ENCODE measurements around the gene GALR1.

GRCh38 chr18:77209587-77209986 is 40.1 kb upstream of the GALR1 start:
- TF ChIP-seq EZH2 (IDR thresholded peaks at IDR 0.05) (no peak), POLR2AphosphoS5 (IDR thresholded peaks at IDR 0.05; ENCODE audit: low read depth, low read length) (no peak), CBX3 (IDR thresholded peaks at IDR 0.05; ENCODE audit: low read depth) (no peak), POLR2A (IDR thresholded peaks at IDR 0.05; ENCODE audit: borderline replicate concordance, extremely low read depth, insufficient read depth, insufficient read length) (no peak), SIN3A (IDR thresholded peaks at IDR 0.05; ENCODE audit: low read depth) (no peak), EZH2phosphoT487 (IDR thresholded peaks at IDR 0.05; ENCODE audit: borderline replicate concordance) (no peak), ATF3 (IDR thresholded peaks at IDR 0.05) (no peak), ZFX (IDR thresholded peaks at IDR 0.05) (no peak), EGR1 (IDR thresholded peaks at IDR 0.05; ENCODE audit: low read depth) (no peak), RAD21 (IDR thresholded peaks at IDR 0.05; ENCODE audit: low read depth) (no peak), SP1 (IDR thresholded peaks at IDR 0.05; ENCODE audit: low read depth) (no peak), JUND (IDR thresholded peaks at IDR 0.05) (no peak)
- TF ChIP-seq, protein P1, sequence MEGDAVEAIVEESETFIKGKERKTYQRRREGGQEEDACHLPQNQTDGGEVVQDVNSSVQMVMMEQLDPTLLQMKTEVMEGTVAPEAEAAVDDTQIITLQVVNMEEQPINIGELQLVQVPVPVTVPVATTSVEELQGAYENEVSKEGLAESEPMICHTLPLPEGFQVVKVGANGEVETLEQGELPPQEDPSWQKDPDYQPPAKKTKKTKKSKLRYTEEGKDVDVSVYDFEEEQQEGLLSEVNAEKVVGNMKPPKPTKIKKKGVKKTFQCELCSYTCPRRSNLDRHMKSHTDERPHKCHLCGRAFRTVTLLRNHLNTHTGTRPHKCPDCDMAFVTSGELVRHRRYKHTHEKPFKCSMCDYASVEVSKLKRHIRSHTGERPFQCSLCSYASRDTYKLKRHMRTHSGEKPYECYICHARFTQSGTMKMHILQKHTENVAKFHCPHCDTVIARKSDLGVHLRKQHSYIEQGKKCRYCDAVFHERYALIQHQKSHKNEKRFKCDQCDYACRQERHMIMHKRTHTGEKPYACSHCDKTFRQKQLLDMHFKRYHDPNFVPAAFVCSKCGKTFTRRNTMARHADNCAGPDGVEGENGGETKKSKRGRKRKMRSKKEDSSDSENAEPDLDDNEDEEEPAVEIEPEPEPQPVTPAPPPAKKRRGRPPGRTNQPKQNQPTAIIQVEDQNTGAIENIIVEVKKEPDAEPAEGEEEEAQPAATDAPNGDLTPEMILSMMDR (IDR thresholded peaks at IDR 0.05 in 2 of 3, conservative IDR thresholded peaks at IDR 0.05 in 1 of 3; ENCODE audit: borderline replicate concordance in 1 of 3, insufficient read depth in 1 of 3, low read depth in 2 of 3, low read length in 2 of 3), result no peak
- TF ChIP-seq, protein P2, sequence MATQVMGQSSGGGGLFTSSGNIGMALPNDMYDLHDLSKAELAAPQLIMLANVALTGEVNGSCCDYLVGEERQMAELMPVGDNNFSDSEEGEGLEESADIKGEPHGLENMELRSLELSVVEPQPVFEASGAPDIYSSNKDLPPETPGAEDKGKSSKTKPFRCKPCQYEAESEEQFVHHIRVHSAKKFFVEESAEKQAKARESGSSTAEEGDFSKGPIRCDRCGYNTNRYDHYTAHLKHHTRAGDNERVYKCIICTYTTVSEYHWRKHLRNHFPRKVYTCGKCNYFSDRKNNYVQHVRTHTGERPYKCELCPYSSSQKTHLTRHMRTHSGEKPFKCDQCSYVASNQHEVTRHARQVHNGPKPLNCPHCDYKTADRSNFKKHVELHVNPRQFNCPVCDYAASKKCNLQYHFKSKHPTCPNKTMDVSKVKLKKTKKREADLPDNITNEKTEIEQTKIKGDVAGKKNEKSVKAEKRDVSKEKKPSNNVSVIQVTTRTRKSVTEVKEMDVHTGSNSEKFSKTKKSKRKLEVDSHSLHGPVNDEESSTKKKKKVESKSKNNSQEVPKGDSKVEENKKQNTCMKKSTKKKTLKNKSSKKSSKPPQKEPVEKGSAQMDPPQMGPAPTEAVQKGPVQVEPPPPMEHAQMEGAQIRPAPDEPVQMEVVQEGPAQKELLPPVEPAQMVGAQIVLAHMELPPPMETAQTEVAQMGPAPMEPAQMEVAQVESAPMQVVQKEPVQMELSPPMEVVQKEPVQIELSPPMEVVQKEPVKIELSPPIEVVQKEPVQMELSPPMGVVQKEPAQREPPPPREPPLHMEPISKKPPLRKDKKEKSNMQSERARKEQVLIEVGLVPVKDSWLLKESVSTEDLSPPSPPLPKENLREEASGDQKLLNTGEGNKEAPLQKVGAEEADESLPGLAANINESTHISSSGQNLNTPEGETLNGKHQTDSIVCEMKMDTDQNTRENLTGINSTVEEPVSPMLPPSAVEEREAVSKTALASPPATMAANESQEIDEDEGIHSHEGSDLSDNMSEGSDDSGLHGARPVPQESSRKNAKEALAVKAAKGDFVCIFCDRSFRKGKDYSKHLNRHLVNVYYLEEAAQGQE (IDR thresholded peaks at IDR 0.05; ENCODE audit: low read depth), result no peak
